GM23248 (cell line): ENCODE data around the gene SFPQ.

Experiments
- EZH2 ChIP-seq: fragments of 200-600 bp; sonication (generic); IDR thresholded peaks from 2 replicates; pipeline ENCODE4 v1.6.1; 2018; ENCODE audit warnings: antibody characterized with exemption, mild to moderate bottlenecking; ENCODE audit not compliant: insufficient read depth, poor library complexity, severe bottlenecking
- EZH2phosphoT487 ChIP-seq: fragments of 200-600 bp; sonication (generic); IDR thresholded peaks from 2 replicates; pipeline ENCODE4 v1.6.1; 2018; ENCODE audit warnings: antibody characterized with exemption, moderate library complexity, mild to moderate bottlenecking, low read depth; ENCODE audit not compliant: insufficient read depth

- TF ChIP-seq EZH2 (no peak), EZH2phosphoT487 (no peak)
These were observed 11.0 kb downstream of the SFPQ start for GRCh38 chr1:35181790-35182455.
